Parathyroid adenoma (tissue), 2 donors: Measurements from ENCODE around the gene PHF1.

Experiments used
- H2AFZ ChIP-seq: fragments of 300-600 bp; sonication (generic); one replicate; pipeline ENCODE4 v1.7.0; 2017; ENCODE audit warnings: antibody characterized with exemption, mild to moderate bottlenecking
- H3K27ac ChIP-seq: fragments of 300-600 bp; sonication (generic); one replicate; pipeline ENCODE4 v1.7.0; 2017
- H3K27me3 ChIP-seq: fragments of 300-600 bp; sonication (generic); one replicate; pipeline ENCODE4 v1.7.0; 2017; ENCODE audit warnings: low read length; ENCODE audit not compliant: control insufficient read depth, insufficient read depth
- H3K36me3 ChIP-seq: fragments of 300-600 bp; sonication (generic); one replicate; pipeline ENCODE4 v1.7.0; 2017; ENCODE audit warnings: low read length; ENCODE audit not compliant: control insufficient read depth, insufficient read depth
- H3K4me1 ChIP-seq: fragments of 300-600 bp; sonication (generic); one replicate; pipeline ENCODE4 v1.7.0; 2017; ENCODE audit warnings: control low read depth
- H3K4me2 ChIP-seq: fragments of 300-600 bp; sonication (generic); one replicate; pipeline ENCODE4 v1.7.0; 2017; ENCODE audit warnings: low read length
- H3K4me3 ChIP-seq: fragments of 300-600 bp; sonication (generic); one replicate; pipeline ENCODE4 v1.7.0; 2017; ENCODE audit warnings: low read depth, low read length
- H3K79me2 ChIP-seq: fragments of 300-600 bp; sonication (generic); one replicate; pipeline ENCODE4 v1.7.0; 2017; ENCODE audit warnings: control low read depth
- H3K9ac ChIP-seq: fragments of 300-600 bp; sonication (generic); one replicate; pipeline ENCODE4 v1.7.0; 2017; ENCODE audit warnings: mild to moderate bottlenecking
- H3K9me3 ChIP-seq: fragments of 300-600 bp; sonication (generic); one replicate; pipeline ENCODE4 v1.7.0; 2017; ENCODE audit warnings: low read length; ENCODE audit not compliant: control insufficient read depth
- TF ChIP-seq, protein P1 (sequence below): fragments of 300-600 bp; sonication (generic); IDR thresholded peaks from one replicate; pipeline ENCODE4 v1.7.0; 2017; ENCODE audit warnings: antibody characterized with exemption, mild to moderate bottlenecking
- donor health status: primary hyperparathyroidism.

Gene PHF1

DNA sequence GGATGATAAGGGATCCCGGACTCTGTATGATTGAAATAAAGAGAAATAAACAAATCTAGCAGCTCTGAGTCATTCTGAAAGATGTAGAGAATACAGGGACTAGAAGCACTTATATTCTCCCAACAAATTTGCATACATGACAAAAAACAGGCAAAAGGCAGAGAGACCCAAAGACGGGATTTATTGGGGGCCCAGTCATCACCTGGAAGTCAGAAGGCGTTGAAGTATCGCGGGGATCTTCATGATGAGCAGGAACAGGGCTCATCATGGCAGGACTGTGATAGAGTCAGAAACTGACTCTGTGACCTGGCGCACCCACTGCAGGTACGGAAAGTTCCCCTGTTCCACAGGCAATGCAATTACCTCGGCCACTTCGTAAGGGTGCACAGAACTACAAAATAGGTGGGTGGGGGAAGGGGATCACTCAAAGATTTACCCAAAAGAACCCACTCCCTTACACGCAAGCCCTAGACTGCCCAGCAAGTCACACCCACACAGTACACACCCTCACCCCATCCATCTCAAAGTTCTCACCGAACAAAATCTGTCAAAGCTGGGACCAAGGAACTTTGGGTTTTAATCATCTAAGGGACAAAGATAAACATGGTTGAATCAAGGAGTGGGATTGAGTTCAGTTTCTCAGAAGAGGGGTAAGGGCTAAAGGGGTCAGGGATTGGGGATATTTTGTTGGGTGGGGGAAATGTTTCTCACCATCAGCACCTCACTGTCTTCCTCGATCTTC lies 5.7 kb downstream of the PHF1 start:
- Histone ChIP-seq H3K36me3 (no peaks in the 10 kb centered on the region), H3K79me2 (peaks cover 14% of the 10 kb centered on the region), H3K27me3 (no peaks in the 10 kb centered on the region), H3K4me2 (peak overlapping the region; percentile 69), H3K9ac (no peak overlapping the region), H3K27ac (peak overlapping the region; percentile 91), H3K4me3 (peak overlapping the region; percentile 81), H2AFZ (no peak overlapping the region), H3K4me1 (peaks cover 28% of the 10 kb centered on the region), H3K9me3 (no peaks in the 10 kb centered on the region)
- TF ChIP-seq, protein P1, sequence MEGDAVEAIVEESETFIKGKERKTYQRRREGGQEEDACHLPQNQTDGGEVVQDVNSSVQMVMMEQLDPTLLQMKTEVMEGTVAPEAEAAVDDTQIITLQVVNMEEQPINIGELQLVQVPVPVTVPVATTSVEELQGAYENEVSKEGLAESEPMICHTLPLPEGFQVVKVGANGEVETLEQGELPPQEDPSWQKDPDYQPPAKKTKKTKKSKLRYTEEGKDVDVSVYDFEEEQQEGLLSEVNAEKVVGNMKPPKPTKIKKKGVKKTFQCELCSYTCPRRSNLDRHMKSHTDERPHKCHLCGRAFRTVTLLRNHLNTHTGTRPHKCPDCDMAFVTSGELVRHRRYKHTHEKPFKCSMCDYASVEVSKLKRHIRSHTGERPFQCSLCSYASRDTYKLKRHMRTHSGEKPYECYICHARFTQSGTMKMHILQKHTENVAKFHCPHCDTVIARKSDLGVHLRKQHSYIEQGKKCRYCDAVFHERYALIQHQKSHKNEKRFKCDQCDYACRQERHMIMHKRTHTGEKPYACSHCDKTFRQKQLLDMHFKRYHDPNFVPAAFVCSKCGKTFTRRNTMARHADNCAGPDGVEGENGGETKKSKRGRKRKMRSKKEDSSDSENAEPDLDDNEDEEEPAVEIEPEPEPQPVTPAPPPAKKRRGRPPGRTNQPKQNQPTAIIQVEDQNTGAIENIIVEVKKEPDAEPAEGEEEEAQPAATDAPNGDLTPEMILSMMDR, result no peak

DNA sequence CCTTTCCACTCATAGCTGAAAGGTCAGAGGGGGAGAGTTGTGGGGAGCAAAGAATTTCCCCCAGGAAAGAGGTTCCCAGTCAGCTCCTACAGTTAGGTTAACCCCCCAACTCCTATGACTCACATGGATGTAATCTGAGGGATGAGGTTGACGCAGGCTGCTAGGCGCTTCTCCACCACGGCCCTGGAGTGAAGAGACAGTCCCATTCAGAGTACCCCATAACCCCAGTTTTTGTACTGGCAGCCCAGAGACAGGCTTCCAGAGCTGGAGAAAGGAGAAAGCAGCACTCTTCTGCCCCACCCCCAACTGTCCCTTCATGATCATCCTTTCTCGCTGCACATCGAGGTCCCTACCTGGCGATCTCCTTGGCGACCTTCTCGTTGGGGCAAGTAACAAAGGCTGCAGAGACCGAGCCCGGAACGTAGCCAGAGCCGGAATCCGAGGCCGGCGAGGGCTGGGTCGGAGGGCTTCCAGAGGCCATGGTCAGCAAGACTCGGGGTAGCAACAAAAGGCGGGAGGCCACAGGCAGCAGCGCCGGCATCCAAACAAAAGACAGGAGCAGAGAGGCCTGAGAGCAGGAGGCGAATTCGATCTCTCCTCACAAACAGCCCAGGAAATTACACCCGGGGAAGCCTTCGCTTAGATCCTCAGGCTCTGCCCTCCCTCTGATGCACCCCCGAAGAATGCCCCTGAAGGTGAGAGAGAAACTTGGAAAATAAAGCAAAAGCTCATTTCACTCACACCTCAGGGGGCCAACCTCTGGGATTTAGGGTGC lies 6.5 kb downstream of the PHF1 start:
- Histone ChIP-seq H3K27me3 (no peaks in the 10 kb centered on the region), H3K27ac (peak overlapping the region; percentile 91), H3K9ac (peak overlapping the region; percentile 74), H2AFZ (peak overlapping the region; percentile 91), H3K4me3 (peak overlapping the region; percentile 81), H3K9me3 (no peaks in the 10 kb centered on the region), H3K36me3 (no peaks in the 10 kb centered on the region), H3K4me1 (peaks cover 25% of the 10 kb centered on the region), H3K4me2 (peak overlapping the region; percentile 69), H3K79me2 (peaks cover 10% of the 10 kb centered on the region)
- TF ChIP-seq, protein P1, result no peak

DNA sequence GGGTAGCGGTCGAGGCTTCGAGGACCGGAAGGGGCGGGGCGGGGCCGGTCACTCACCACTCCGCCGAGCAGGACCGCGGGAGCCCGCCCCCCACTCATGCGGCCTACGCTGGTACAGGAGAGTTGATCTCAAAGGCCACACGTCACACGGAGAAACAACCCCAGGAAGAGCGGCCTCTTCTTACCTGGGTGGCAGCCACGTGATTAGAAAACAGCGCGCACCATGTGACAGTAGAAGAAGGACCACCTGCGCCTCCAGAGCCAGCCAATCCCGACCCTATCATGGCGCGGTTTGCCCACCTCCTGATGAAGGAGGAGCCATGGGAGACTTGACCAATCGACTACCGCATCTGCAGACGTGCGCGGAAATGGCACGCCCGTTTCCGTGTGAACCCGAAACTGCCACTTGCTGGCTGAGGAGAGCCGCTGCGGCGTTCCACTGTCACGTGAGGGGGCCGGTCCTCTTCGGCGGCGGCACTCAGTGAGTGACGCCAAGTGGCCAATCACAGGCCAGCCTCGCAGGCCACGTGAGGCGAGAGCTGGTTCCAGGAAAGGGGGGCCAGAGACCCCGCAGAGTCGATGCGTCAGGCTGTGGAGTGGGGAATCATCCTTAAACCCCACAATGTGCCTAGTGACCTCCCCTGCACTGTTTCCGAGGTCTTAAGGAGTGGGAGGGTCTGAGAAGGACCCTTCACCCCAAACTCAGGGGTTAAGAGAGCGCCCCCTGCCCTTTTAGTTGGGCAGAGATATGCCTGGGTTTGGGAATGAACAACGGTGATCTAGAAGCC lies 7.3 kb downstream of the PHF1 start, which contains the start of gene CUTA:
TSS of gene CUTA (minus strand) at position 205 of the 787 bp plus-strand sequence. CDS start at position 98, 107 bp downstream.
- Histone ChIP-seq H3K9ac (peak within 1 kb of the TSS; percentile 74), H3K36me3 (no peaks in the 10 kb centered on the region), H3K27me3 (no peaks in the 10 kb centered on the region), H3K79me2 (peaks cover 9% of the 10 kb centered on the region), H3K4me3 (peak within 1 kb of the TSS; percentile 81), H3K27ac (peak within 1 kb of the TSS; percentile 91), H3K4me1 (peaks cover 19% of the 10 kb centered on the region), H3K4me2 (peak within 1 kb of the TSS; percentile 89), H3K9me3 (no peaks in the 10 kb centered on the region), H2AFZ (peak within 1 kb of the TSS; percentile 91)
- TF ChIP-seq, protein P1, result peak; percentile 49

DNA sequence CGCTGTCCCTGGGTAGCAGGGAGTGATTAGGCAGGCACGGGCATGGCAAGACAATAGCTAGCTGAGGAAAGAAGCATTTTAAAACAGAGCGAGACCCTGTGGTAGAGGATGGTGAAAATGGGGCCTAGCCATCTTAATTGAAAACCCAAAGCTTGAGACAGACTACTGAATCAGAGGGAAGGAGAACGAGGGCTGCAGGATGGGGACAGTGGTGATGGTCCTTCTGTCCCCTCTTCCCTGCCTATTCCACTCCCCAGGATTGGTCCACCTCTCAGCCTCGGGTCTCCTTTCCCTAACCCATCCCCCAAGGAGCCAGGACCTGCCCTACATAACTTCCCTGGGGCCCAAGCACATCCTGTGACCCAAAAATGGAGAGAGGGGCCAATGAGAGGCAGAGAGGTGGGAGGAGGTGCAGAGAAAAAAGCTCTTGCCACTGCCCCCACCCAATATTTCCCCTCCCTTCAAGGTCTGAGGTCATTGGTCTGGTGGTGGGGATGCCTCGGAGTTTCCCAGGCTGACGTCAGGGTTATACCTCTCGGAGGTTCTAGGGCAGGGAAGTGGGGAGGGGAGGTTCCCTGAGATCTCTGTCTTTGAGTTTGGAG lies 8.0 kb downstream of the PHF1 start:
- Histone ChIP-seq H3K4me1 (peaks cover 17% of the 10 kb centered on the region), H3K4me3 (peak overlapping the region; percentile 81), H3K9me3 (no peaks in the 10 kb centered on the region)

More for the DNA sequence above, 8.0 kb downstream of the PHF1 start:
- no peak overlapping the region for H3K9ac ChIP-seq
- peak overlapping the region; percentile 85 for H2AFZ ChIP-seq
- TF ChIP-seq, protein P1, result no peak
- peak overlapping the region; percentile 91 for H3K27ac ChIP-seq
- peak overlapping the region; percentile 89 for H3K4me2 ChIP-seq
- no peaks in the 10 kb centered on the region for H3K36me3 ChIP-seq
- no peaks in the 10 kb centered on the region for H3K27me3 ChIP-seq
- peaks cover 9% of the 10 kb centered on the region for H3K79me2 ChIP-seq
